Stimulated activated CD8-positive, alpha-beta memory T cell treated with anti-CD3 and anti-CD28 coated beads, Interleukin-7, amount 100 ng/mL, for 48 hours (primary cell): ENCODE measurements around the gene MOB1A.

Source experiments
- DNase-seq, 2 donors: peaks; one replicate each; pipeline ENCODE4 v3.0.0-alpha.2; 2020; ENCODE audit warnings: low read depth in 1 of 2; ENCODE audit errors: extremely low read depth in 1 of 2

The MOB1A gene

GRCh38 chr2:74109551-74109950, 69.1 kb downstream of the MOB1A start:
- DNase-seq, result no peak

- no peak for DNase-seq
Observed at GRCh38 chr2:74107071-74107470, 71.6 kb downstream of the MOB1A start.

- no peak for DNase-seq
Observed at GRCh38 chr2:74105413-74105812, 73.3 kb downstream of the MOB1A start.

GRCh38 chr2:74104839-74105238, 73.8 kb downstream of the MOB1A start:
- DNase-seq, result no peak

GRCh38 chr2:74103763-74104162, 74.9 kb downstream of the MOB1A start:
- DNase-seq, result no peak
